Measurements from ENCODE around the gene ABCF3. TPM values are rescaled to one million over a fixed set of nuclear protein-coding genes. Genes with fewer than 3 reads are reported as not detected.

The ABCF3 gene
- total and polyA plus RNA-seq, 3 experiments from 2014 or later: 54.5 to 70.9 (median 70.8) TPM

- Mint-ChIP-seq H3K27me3 (peaks cover 0 to 1% of the 10 kb centered on the region in 2 donors), H3K4me3 (no peak overlapping the region), H3K9me3 (no peaks in the 10 kb centered on the region), H3K36me3 (peaks cover 0 to 57% (median 0%) of the 10 kb centered on the region in 3 donors), H3K27ac (peak overlapping the region in 1 of 8 donors; percentile 71), H3K4me1 (peaks cover 4 to 8% (median 8%) of the 10 kb centered on the region in 3 donors)
- CTCF ChIA-PET: interaction anchor here (0.8 to 1.1 kb wide), 2 partner anchors 18 to 35 kb away, joined by 3 read pairs; partner anchors contain the start of gene EIF2B5
- Histone ChIP-seq H3K4me3 (ENCODE audit: low read length) (no peak overlapping the region), H3K27ac (ENCODE audit: low read depth, low read length) (no peak overlapping the region), H3K9me3 (ENCODE audit: low read length) (no peaks in the 10 kb centered on the region), H3K27me3 (ENCODE audit: insufficient read depth, low read length, poor library complexity, severe bottlenecking) (no peaks in the 10 kb centered on the region), H3K4me1 (ENCODE audit: insufficient read depth, low read length) (no peaks in the 10 kb centered on the region), H3K36me3 (ENCODE audit: insufficient read depth, low read length) (peaks cover 21% of the 10 kb centered on the region)
- POLR2A ChIA-PET: no interaction called here
- DNase-seq: no peak
Measured at GRCh38 chr3:184169896-184170875, 15.8 kb upstream of the ABCF3 start.

- H3K27me3 ChIP-seq (ENCODE audit: insufficient read depth, low read length, poor library complexity, severe bottlenecking): no peaks in the 10 kb centered on the region
- H3K4me3 ChIP-seq (ENCODE audit: low read length): no peak overlapping the region
- H3K9me3 ChIP-seq (ENCODE audit: low read length): no peaks in the 10 kb centered on the region
- Mint-ChIP-seq H3K36me3 (peaks cover 0 to 49% (median 0%) of the 10 kb centered on the region in 3 donors), H3K27ac (peak overlapping the region in 2 of 8 donors; percentile 32 to 58), H3K9me3 (no peaks in the 10 kb centered on the region), H3K4me1 (peaks cover 18 to 22% (median 22%) of the 10 kb centered on the region in 3 donors), H3K27me3 (peaks cover 0 to 1% of the 10 kb centered on the region in 2 donors), H3K4me3 (no peak overlapping the region)
- H3K36me3 ChIP-seq (ENCODE audit: insufficient read depth, low read length): peaks cover 9% of the 10 kb centered on the region
- CTCF ChIA-PET: interaction anchor here (1.1 kb wide), 1 partner anchor 19 kb away, joined by 3 read pairs; no protein-coding TSS in a partner anchor
- H3K27ac ChIP-seq (ENCODE audit: low read depth, low read length): no peak overlapping the region
- H3K4me1 ChIP-seq (ENCODE audit: insufficient read depth, low read length): peaks cover 12% of the 10 kb centered on the region
- no peak for DNase-seq
- POLR2A ChIA-PET: no interaction called here
Measured at GRCh38 chr3:184171562-184171961, 14.4 kb upstream of the ABCF3 start.

GRCh38 chr3:184172681-184173373 lies 13.2 kb upstream of the ABCF3 start:
- H3K4me1 Mint-ChIP-seq: peaks cover 26 to 33% (median 27%) of the 10 kb centered on the region in 3 donors
- H3K27ac Mint-ChIP-seq: peak overlapping the region in 5 of 8 donors; percentile 0 to 68 (median 11)
- Histone ChIP-seq H3K36me3 (ENCODE audit: insufficient read depth, low read length) (peaks cover 3% of the 10 kb centered on the region), H3K27me3 (ENCODE audit: insufficient read depth, low read length, poor library complexity, severe bottlenecking) (no peaks in the 10 kb centered on the region), H3K27ac (ENCODE audit: low read depth, low read length) (no peak overlapping the region), H3K4me1 (ENCODE audit: insufficient read depth, low read length) (peaks cover 24% of the 10 kb centered on the region), H3K4me3 (ENCODE audit: low read length) (no peak overlapping the region), H3K9me3 (ENCODE audit: low read length) (no peaks in the 10 kb centered on the region)
- no peak for DNase-seq
- H3K9me3 Mint-ChIP-seq: no peaks in the 10 kb centered on the region
- POLR2A ChIA-PET: interaction anchor here (0.9 to 1.4 kb wide), 3 partner anchors 13 to 40 kb away, joined by 3 to 4 read pairs (median 3); partner anchors contain the start of genes ABCF3 and DVL3
- H3K4me3 Mint-ChIP-seq: no peak overlapping the region
- peaks cover 0 to 1% of the 10 kb centered on the region in 2 donors for H3K27me3 Mint-ChIP-seq
- peaks cover 0 to 49% (median 0%) of the 10 kb centered on the region in 3 donors for H3K36me3 Mint-ChIP-seq
- CTCF ChIA-PET: interaction anchor here (1.0 to 1.7 kb wide), 4 partner anchors 16 to 288 kb away, joined by 4 to 5 read pairs (median 4); partner anchors contain the start of genes DVL3, EEF1AKMT4 and PARL

- Histone ChIP-seq H3K27ac (ENCODE audit: low read depth, low read length) (no peak overlapping the region), H3K4me3 (ENCODE audit: low read length) (no peak overlapping the region), H3K9me3 (ENCODE audit: low read length) (no peaks in the 10 kb centered on the region), H3K4me1 (ENCODE audit: insufficient read depth, low read length) (peaks cover 25% of the 10 kb centered on the region), H3K27me3 (ENCODE audit: insufficient read depth, low read length, poor library complexity, severe bottlenecking) (no peaks in the 10 kb centered on the region), H3K36me3 (ENCODE audit: insufficient read depth, low read length) (peaks cover 4% of the 10 kb centered on the region)
- H3K4me1 Mint-ChIP-seq: peaks cover 31 to 38% (median 33%) of the 10 kb centered on the region in 3 donors
- CTCF ChIA-PET: interaction anchor here (0.7 to 2.0 kb wide), 6 partner anchors 16 to 289 kb away, joined by 3 to 10 read pairs (median 4); partner anchors contain the start of genes DVL3, EEF1AKMT4 and PARL
- POLR2A ChIA-PET: interaction anchor here (0.9 to 1.4 kb wide), 4 partner anchors 12 to 126 kb away, joined by 3 to 5 read pairs (median 4); partner anchors contain the start of genes ABCF3, DVL3 and PSMD2
- peaks cover 0 to 1% of the 10 kb centered on the region in 2 donors for H3K27me3 Mint-ChIP-seq
- H3K36me3 Mint-ChIP-seq: peaks cover 0 to 50% (median 4%) of the 10 kb centered on the region in 3 donors
- H3K4me3 Mint-ChIP-seq: no peak overlapping the region
- no peaks in the 10 kb centered on the region for H3K9me3 Mint-ChIP-seq
- no peak for DNase-seq
- H3K27ac Mint-ChIP-seq: peak overlapping the region in 1 of 8 donors; percentile 85
Measured at GRCh38 chr3:184173374-184173722, 12.7 kb upstream of the ABCF3 start.

GRCh38 chr3:184174284-184174645 lies 11.7 kb upstream of the ABCF3 start:
- H3K9me3 ChIP-seq (ENCODE audit: low read length): no peaks in the 10 kb centered on the region
- POLR2A ChIA-PET: interaction anchor here (1.1 to 1.8 kb wide), 5 partner anchors 10 to 125 kb away, joined by 3 to 8 read pairs (median 6); partner anchors contain the start of genes ABCF3, EIF2B5 and PSMD2
- H3K4me1 ChIP-seq (ENCODE audit: insufficient read depth, low read length): peaks cover 25% of the 10 kb centered on the region
- DNase-seq: no peak
- CTCF ChIA-PET: interaction anchor here (0.7 to 2.0 kb wide), 5 partner anchors 17 to 290 kb away, joined by 3 to 10 read pairs (median 4); partner anchors contain the start of genes EEF1AKMT4 and PARL
- Mint-ChIP-seq H3K36me3 (peaks cover 0 to 54% (median 9%) of the 10 kb centered on the region in 3 donors), H3K4me1 (peaks cover 32 to 47% (median 42%) of the 10 kb centered on the region in 3 donors), H3K27me3 (peaks cover 0 to 1% of the 10 kb centered on the region in 2 donors), H3K27ac (peak overlapping the region; percentile 85 to 95 (median 88)), H3K9me3 (no peaks in the 10 kb centered on the region), H3K4me3 (peak overlapping the region; percentile 90 to 99 (median 92))
- H3K27ac ChIP-seq (ENCODE audit: low read depth, low read length): no peak overlapping the region
- H3K36me3 ChIP-seq (ENCODE audit: insufficient read depth, low read length): peaks cover 14% of the 10 kb centered on the region
- no peak overlapping the region for H3K4me3 ChIP-seq (ENCODE audit: low read length)
- no peaks in the 10 kb centered on the region for H3K27me3 ChIP-seq (ENCODE audit: insufficient read depth, low read length, poor library complexity, severe bottlenecking)

GRCh38 chr3:184174646-184175492 lies 11.1 kb upstream of the ABCF3 start, which contains the start of gene AP2M1:
AP2M1 (plus strand) TSS chr3:184174855; CDS start chr3:184176994, 2,139 bp downstream.
- Histone ChIP-seq H3K4me1 (ENCODE audit: insufficient read depth, low read length) (peaks cover 25% of the 10 kb centered on the region), H3K9me3 (ENCODE audit: low read length) (no peaks in the 10 kb centered on the region), H3K36me3 (ENCODE audit: insufficient read depth, low read length) (peaks cover 20% of the 10 kb centered on the region), H3K27ac (ENCODE audit: low read depth, low read length) (peak within 1 kb of the TSS; percentile 88), H3K27me3 (ENCODE audit: insufficient read depth, low read length, poor library complexity, severe bottlenecking) (no peaks in the 10 kb centered on the region), H3K4me3 (ENCODE audit: low read length) (peak within 1 kb of the TSS; percentile 88)
- Mint-ChIP-seq H3K36me3 (peaks cover 0 to 56% (median 9%) of the 10 kb centered on the region in 3 donors), H3K4me1 (peaks cover 32 to 48% (median 44%) of the 10 kb centered on the region in 3 donors), H3K27me3 (peaks cover 0 to 1% of the 10 kb centered on the region in 2 donors), H3K27ac (peak within 1 kb of the TSS; percentile 88 to 95 (median 94)), H3K9me3 (no peaks in the 10 kb centered on the region), H3K4me3 (peak within 1 kb of the TSS; percentile 90 to 99 (median 95))
- POLR2A ChIA-PET: interaction anchor here (1.1 to 1.8 kb wide), 4 partner anchors 9 to 124 kb away, joined by 5 to 8 read pairs (median 6); partner anchors contain the start of genes ABCF3, EIF2B5 and PSMD2
- DNase-seq: peak; percentile 94 to 99 (median 98)
- CTCF ChIA-PET: interaction anchor here (1.3 to 2.0 kb wide), 2 partner anchors 53 to 75 kb away, joined by 4 to 10 read pairs; partner anchors contain the start of gene EEF1AKMT4
